ENCODE data around the gene TTLL5. TPM values are rescaled to one million over a fixed set of nuclear protein-coding genes. Genes with fewer than 3 reads are reported as not detected.

TTLL5 gene
- total RNA-seq, 3 donors from 2014 or later (not counting 1 experiment from before 2014, with no cell fraction given), result 27.1 to 34.3 (median 32.5) TPM

- 100% methylated on average over 1 of the region's 2 CpGs for WGBS (ENCODE audit: insufficient coverage)
- Histone ChIP-seq H3K36me3 (ENCODE audit: control insufficient read depth, insufficient read depth, low read length) (no peaks in the 10 kb centered on the region), H3K9me3 (ENCODE audit: control insufficient read depth, insufficient read depth, low read length) (no peaks in the 10 kb centered on the region), H3K27ac (ENCODE audit: low read length) (no peak overlapping the region), H3K4me1 (ENCODE audit: control insufficient read depth, insufficient read depth, low read length) (no peaks in the 10 kb centered on the region), H3K27me3 (ENCODE audit: control insufficient read depth, insufficient read depth, low read length) (no peaks in the 10 kb centered on the region), H3K4me3 (ENCODE audit: low read length) (no peak overlapping the region)
- no peaks in the 10 kb centered on the region for H3K27me3 Mint-ChIP-seq (ENCODE audit: low read depth in 2 of 2)
- no peak overlapping the region for H3K27ac Mint-ChIP-seq
- TF ChIP-seq CTCF (IDR thresholded peaks at IDR 0.05), result no peak
- no peaks in the 10 kb centered on the region for H3K9me3 Mint-ChIP-seq
- no peaks in the 10 kb centered on the region for H3K36me3 Mint-ChIP-seq
- no peak for DNase-seq
- intact Hi-C loops (cut with micrococcal nuclease), result no loop called here
- no peak for ATAC-seq
- H3K4me3 Mint-ChIP-seq, result no peak overlapping the region
- H3K4me1 Mint-ChIP-seq, result no peaks in the 10 kb centered on the region
Observed at GRCh38 chr14:75865531-75865930, 204.5 kb downstream of the TTLL5 start.

GRCh38 chr14:75866970-75867369 lies 205.9 kb downstream of the TTLL5 start:
- H3K4me3 ChIP-seq (ENCODE audit: low read length), result no peak overlapping the region
- Mint-ChIP-seq H3K27ac (no peak overlapping the region), H3K4me3 (no peak overlapping the region), H3K9me3 (no peaks in the 10 kb centered on the region), H3K36me3 (no peaks in the 10 kb centered on the region), H3K27me3 (ENCODE audit: low read depth in 2 of 2) (no peaks in the 10 kb centered on the region), H3K4me1 (no peaks in the 10 kb centered on the region)
- WGBS (ENCODE audit: insufficient coverage), result 100% methylated on average over 1 of the region's 1 CpG
- TF ChIP-seq CTCF (IDR thresholded peaks at IDR 0.05), result no peak
- no peak for ATAC-seq
- no peaks in the 10 kb centered on the region for H3K36me3 ChIP-seq (ENCODE audit: control insufficient read depth, insufficient read depth, low read length)
- no peak overlapping the region for H3K27ac ChIP-seq (ENCODE audit: low read length)
- no peaks in the 10 kb centered on the region for H3K4me1 ChIP-seq (ENCODE audit: control insufficient read depth, insufficient read depth, low read length)
- H3K9me3 ChIP-seq (ENCODE audit: control insufficient read depth, insufficient read depth, low read length), result no peaks in the 10 kb centered on the region
- no peak for DNase-seq
- intact Hi-C loops (cut with micrococcal nuclease), result no loop called here
- no peaks in the 10 kb centered on the region for H3K27me3 ChIP-seq (ENCODE audit: control insufficient read depth, insufficient read depth, low read length)

- Histone ChIP-seq H3K4me1 (ENCODE audit: control insufficient read depth, insufficient read depth, low read length) (no peaks in the 10 kb centered on the region), H3K27ac (ENCODE audit: low read length) (no peak overlapping the region), H3K27me3 (ENCODE audit: control insufficient read depth, insufficient read depth, low read length) (no peaks in the 10 kb centered on the region), H3K4me3 (ENCODE audit: low read length) (no peak overlapping the region), H3K9me3 (ENCODE audit: control insufficient read depth, insufficient read depth, low read length) (no peaks in the 10 kb centered on the region), H3K36me3 (ENCODE audit: control insufficient read depth, insufficient read depth, low read length) (no peaks in the 10 kb centered on the region)
- ATAC-seq, result no peak
- no peak overlapping the region for H3K27ac Mint-ChIP-seq
- 74% methylated on average over 6 of the region's 6 CpGs for WGBS (ENCODE audit: insufficient coverage)
- no peak for TF ChIP-seq CTCF (IDR thresholded peaks at IDR 0.05)
- no peak overlapping the region for H3K4me3 Mint-ChIP-seq
- no peaks in the 10 kb centered on the region for H3K36me3 Mint-ChIP-seq
- H3K27me3 Mint-ChIP-seq (ENCODE audit: low read depth in 2 of 2), result no peaks in the 10 kb centered on the region
- peaks cover 12 to 13% of the 10 kb centered on the region in 2 donors for H3K4me1 Mint-ChIP-seq
- intact Hi-C loops (cut with micrococcal nuclease), result no loop called here
- no peak for DNase-seq
- no peaks in the 10 kb centered on the region for H3K9me3 Mint-ChIP-seq
Observed at GRCh38 chr14:75871181-75871880, 210.3 kb downstream of the TTLL5 start.

GRCh38 chr14:75875958-75876357 lies 214.9 kb downstream of the TTLL5 start:
- no peak overlapping the region for H3K27ac ChIP-seq (ENCODE audit: low read length)
- no peaks in the 10 kb centered on the region for H3K36me3 Mint-ChIP-seq
- H3K36me3 ChIP-seq (ENCODE audit: control insufficient read depth, insufficient read depth, low read length), result no peaks in the 10 kb centered on the region
- peaks cover 12 to 14% of the 10 kb centered on the region in 2 donors for H3K4me1 Mint-ChIP-seq
- H3K4me1 ChIP-seq (ENCODE audit: control insufficient read depth, insufficient read depth, low read length), result no peaks in the 10 kb centered on the region
- DNase-seq (no peak), ATAC-seq (peak; percentile 31 to 72 (median 69))
- TF ChIP-seq CTCF (IDR thresholded peaks at IDR 0.05), result no peak
- H3K9me3 Mint-ChIP-seq, result no peaks in the 10 kb centered on the region
- H3K27me3 ChIP-seq (ENCODE audit: control insufficient read depth, insufficient read depth, low read length), result no peaks in the 10 kb centered on the region
- no peak overlapping the region for H3K27ac Mint-ChIP-seq
- 24% methylated on average over 1 of the region's 1 CpG for WGBS (ENCODE audit: insufficient coverage)
- intact Hi-C loops (cut with micrococcal nuclease), result no loop called here
- no peaks in the 10 kb centered on the region for H3K9me3 ChIP-seq (ENCODE audit: control insufficient read depth, insufficient read depth, low read length)
- H3K4me3 Mint-ChIP-seq, result no peak overlapping the region
- no peaks in the 10 kb centered on the region for H3K27me3 Mint-ChIP-seq (ENCODE audit: low read depth in 2 of 2)
- H3K4me3 ChIP-seq (ENCODE audit: low read length), result no peak overlapping the region

Measured in natural killer cell (primary cell).